ENCODE results near the gene MTMR11.

The MTMR11 gene

GRCh38 chr1:149927563-149928400 lies 8.9 kb downstream of the MTMR11 start, which contains the start of gene SF3B4:
SF3B4 (minus strand) TSS chr1:149927803; CDS start chr1:149927759, 44 bp downstream.
- peaks cover 40% of the 10 kb centered on the region for H3K36me3 ChIP-seq (replicated peaks)
- peak; percentile 91 for DNase-seq
- H3K27ac ChIP-seq: peak within 1 kb of the TSS; percentile 77
- no peak for TF ChIP-seq CTCF (IDR thresholded peaks at IDR 0.05; ENCODE audit: low read depth, low read length, missing control alignments)
- no peaks in the 10 kb centered on the region for H3K27me3 ChIP-seq (replicated peaks)
- in situ Hi-C loops (cut with HindIII; ENCODE audit: low pct_ligation_motif_present, low sequenced_read_pairs): no loop called here
- peak within 1 kb of the TSS; percentile 79 for H3K4me3 ChIP-seq (ENCODE audit: low read depth, low read length)

GRCh38 chr1:149927056-149927562 lies 9.6 kb downstream of the MTMR11 start:
- peak overlapping the region; percentile 77 for H3K27ac ChIP-seq
- DNase-seq: no peak
- peak overlapping the region; percentile 79 for H3K4me3 ChIP-seq (ENCODE audit: low read depth, low read length)
- H3K27me3 ChIP-seq (replicated peaks): no peaks in the 10 kb centered on the region
- peaks cover 44% of the 10 kb centered on the region for H3K36me3 ChIP-seq (replicated peaks)
- TF ChIP-seq CTCF (IDR thresholded peaks at IDR 0.05; ENCODE audit: low read depth, low read length, missing control alignments): no peak
- in situ Hi-C loops (cut with HindIII; ENCODE audit: low pct_ligation_motif_present, low sequenced_read_pairs): no loop called here

GRCh38 chr1:149926296-149926695 lies 10.4 kb downstream of the MTMR11 start:
- in situ Hi-C loops (cut with HindIII; ENCODE audit: low pct_ligation_motif_present, low sequenced_read_pairs): no loop called here
- DNase-seq: no peak
- H3K4me3 ChIP-seq (ENCODE audit: low read depth, low read length): no peak overlapping the region
- no peak for TF ChIP-seq CTCF (IDR thresholded peaks at IDR 0.05; ENCODE audit: low read depth, low read length, missing control alignments)
- H3K27me3 ChIP-seq (replicated peaks): no peaks in the 10 kb centered on the region
- H3K36me3 ChIP-seq (replicated peaks): peaks cover 44% of the 10 kb centered on the region
- no peak overlapping the region for H3K27ac ChIP-seq

- no peak overlapping the region for H3K27ac ChIP-seq
- DNase-seq: no peak
- TF ChIP-seq CTCF (IDR thresholded peaks at IDR 0.05; ENCODE audit: low read depth, low read length, missing control alignments): no peak
- H3K36me3 ChIP-seq (replicated peaks): peaks cover 44% of the 10 kb centered on the region
- no peak overlapping the region for H3K4me3 ChIP-seq (ENCODE audit: low read depth, low read length)
- no peaks in the 10 kb centered on the region for H3K27me3 ChIP-seq (replicated peaks)
- in situ Hi-C loops (cut with HindIII; ENCODE audit: low pct_ligation_motif_present, low sequenced_read_pairs): no loop called here
Observed at GRCh38 chr1:149925751-149926150, 10.9 kb downstream of the MTMR11 start.

- Histone ChIP-seq H3K27ac (no peak overlapping the region), H3K4me3 (ENCODE audit: low read depth, low read length) (no peak overlapping the region), H3K27me3 (replicated peaks) (no peaks in the 10 kb centered on the region), H3K36me3 (replicated peaks) (peaks cover 44% of the 10 kb centered on the region)
- no peak for TF ChIP-seq CTCF (IDR thresholded peaks at IDR 0.05; ENCODE audit: low read depth, low read length, missing control alignments)
- no peak for DNase-seq
- in situ Hi-C loops (cut with HindIII; ENCODE audit: low pct_ligation_motif_present, low sequenced_read_pairs): no loop called here
Observed at GRCh38 chr1:149925345-149925744, 11.3 kb downstream of the MTMR11 start.
